CD4-positive, alpha-beta T cell (primary cell): ENCODE measurements around the gene PCP4. TPM values are rescaled to one million over a fixed set of nuclear protein-coding genes. Genes with fewer than 3 reads are reported as not detected.

Source experiments
- ATAC-seq: fragments of 200-7000 bp; cut with Tn5 transposase; one replicate; pipeline ENCODE4 v1.10.0; 2022; ENCODE audit warnings: mild to moderate bottlenecking; ENCODE audit not compliant: poor library complexity
- CTCF ChIA-PET: fragments of 350-600 bp; sonication (Branson Sonifier 250); formaldehyde crosslinking; loops from one replicate; lab custom pipeline; 2021; ENCODE audit warnings: antibody characterized with exemption, inconsistent platforms; lab: Charles Lee
- POLR2A ChIA-PET: fragments of 350-600 bp; sonication (Branson Sonifier 250); formaldehyde crosslinking; loops from one replicate; lab custom pipeline; 2021; ENCODE audit warnings: antibody characterized with exemption, inconsistent platforms; lab: Charles Lee
- DNase-seq, 14 experiments: peaks; one replicate each; pipeline ENCODE4 v3.0.0-alpha.2; 2013 to 2020; ENCODE audit warnings: mixed read lengths in 2 of 14
- H3K27ac ChIP-seq, 2 donors: one replicate each; pipeline versions ENCODE4 v1.5.1 to v1.7.0; 2013; ENCODE audit warnings: low read length in 2 of 2, low read depth in 1 of 2, mild to moderate bottlenecking in 1 of 2
- H3K27me3 ChIP-seq, 2 experiments: 1 replicate in 1 of 2; 2 replicates in 1 of 2; pipeline versions ENCODE4 v1.6.1 to v1.7.0; 2013; ENCODE audit warnings: low read length in 2 of 2, control low read depth in 1 of 2, mild to moderate bottlenecking in 1 of 2, moderate library complexity in 1 of 2; ENCODE audit not compliant: insufficient read depth in 2 of 2, control insufficient read depth in 1 of 2
- H3K36me3 ChIP-seq: one replicate; pipeline ENCODE4 v1.6.1; 2013; ENCODE audit warnings: low read length, control low read depth; ENCODE audit not compliant: insufficient read depth
- H3K4me1 ChIP-seq: one replicate; pipeline ENCODE4 v1.6.1; 2013; ENCODE audit warnings: low read length, control low read depth; ENCODE audit not compliant: insufficient read depth
- H3K4me3 ChIP-seq: one replicate; pipeline ENCODE4 v1.5.1; 2013; ENCODE audit warnings: mild to moderate bottlenecking, low read length, moderate library complexity
- H3K9me3 ChIP-seq, 2 experiments: 1 replicate in 1 of 2; 2 replicates in 1 of 2; pipeline versions ENCODE4 v1.6.1 to v1.7.0; 2013; ENCODE audit warnings: low read length in 2 of 2, mild to moderate bottlenecking in 2 of 2, control low read depth in 1 of 2, moderate library complexity in 1 of 2; ENCODE audit not compliant: control insufficient read depth in 1 of 2, insufficient read depth in 1 of 2
- H3K27ac Mint-ChIP-seq: one replicate; pipeline ENCODE4 v1.8.0; 2020; ENCODE audit warnings: mixed read lengths
- H3K27me3 Mint-ChIP-seq: one replicate; pipeline ENCODE4 v1.8.0; 2021; ENCODE audit warnings: mixed read lengths
- H3K36me3 Mint-ChIP-seq: one replicate; pipeline ENCODE4 v1.8.0; 2021; ENCODE audit warnings: low read depth, mixed read lengths
- H3K4me1 Mint-ChIP-seq: one replicate; pipeline ENCODE4 v1.8.0; 2021; ENCODE audit warnings: low read depth, mixed read lengths
- H3K4me3 Mint-ChIP-seq: one replicate; pipeline ENCODE4 v1.8.0; 2020; ENCODE audit warnings: mild to moderate bottlenecking, mixed read lengths
- H3K9me3 Mint-ChIP-seq: one replicate; pipeline ENCODE4 v1.8.0; 2020; ENCODE audit warnings: mixed read lengths
- intact Hi-C, 2 experiments: fragments of 100-400 bp; cut with DNase I in 1 of 2; cut with micrococcal nuclease in 1 of 2; formaldehyde crosslinking; loops; one replicate each; pipeline versions ENCODE4 v1.15.1 to v1.9.0; 2023 to 2025; cut with DNase I, micrococcal nuclease
- polyA plus RNA-seq, 2 donors: library from polyadenylated mRNA; unstranded; fragments of 120-200 nt; gene quantifications; one replicate each; pipeline ENCODE4 v1.2.1, GENCODE V29; 2013
- total RNA-seq, 174 experiments: library from RNA in 2 of 174; stranded (reverse) in 2 of 174; gene quantifications; one replicate each; pipeline ENCODE4 v1.2.3 and lab custom pipeline; 2021 to 2026
- TF ChIP-seq, protein P1 (sequence below): fragments of 200-600 bp; IDR thresholded peaks from one replicate; pipeline ENCODE4 v1.8.0; 2022; ENCODE audit warnings: antibody characterized with exemption, mild to moderate bottlenecking

Gene PCP4
- not detected for total RNA-seq
- not detected for polyA plus RNA-seq (2013, experiment 1 of 2)
- not detected for polyA plus RNA-seq (2013, experiment 2 of 2)
- total RNA-seq (lab: John Stamatoyannopoulos, UW): 0 to 0.11 (median 0) reads per million in 172 experiments

DNA sequence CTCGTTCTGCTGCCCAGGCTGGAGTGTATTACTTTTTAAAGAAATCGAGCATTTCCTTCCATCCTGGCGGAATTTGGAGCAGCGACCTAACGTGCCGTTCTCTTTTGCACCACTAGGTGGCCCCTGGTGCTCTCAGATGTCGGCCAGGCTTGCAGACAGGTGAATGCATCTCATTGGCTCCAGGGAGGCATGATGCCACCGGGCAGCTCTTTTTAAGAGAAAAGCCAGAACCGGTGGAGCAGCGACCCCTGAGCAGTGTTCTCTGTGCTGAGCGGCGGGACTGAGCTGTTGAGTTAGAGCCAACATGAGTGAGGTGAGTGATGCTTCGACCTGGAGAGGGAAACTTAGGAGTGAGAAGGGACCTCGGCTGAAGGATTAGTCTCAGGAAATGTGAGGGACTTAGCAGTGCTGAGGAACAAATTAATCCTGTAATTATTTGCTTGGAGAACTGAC, at the start of gene PCP4:
Gene PCP4 (plus strand): TSS at position 241 of the 453 bp plus-strand sequence. CDS start 64 bp downstream, at position 305.
- ATAC-seq: no peak
- peaks cover 0 to 4% of the 10 kb centered on the region in 2 experiments for H3K27me3 ChIP-seq
- ChIA-PET POLR2A (no interaction called here), CTCF (no interaction called here)
- Mint-ChIP-seq H3K9me3 (no peaks in the 10 kb centered on the region), H3K4me1 (peaks cover 5% of the 10 kb centered on the region), H3K4me3 (no peak within 1 kb of the TSS), H3K36me3 (no peaks in the 10 kb centered on the region), H3K27me3 (peaks cover 31% of the 10 kb centered on the region), H3K27ac (no peak within 1 kb of the TSS)
- intact Hi-C loops: no loop called here
- H3K27ac ChIP-seq: no peak within 1 kb of the TSS
- TF ChIP-seq, protein P1, sequence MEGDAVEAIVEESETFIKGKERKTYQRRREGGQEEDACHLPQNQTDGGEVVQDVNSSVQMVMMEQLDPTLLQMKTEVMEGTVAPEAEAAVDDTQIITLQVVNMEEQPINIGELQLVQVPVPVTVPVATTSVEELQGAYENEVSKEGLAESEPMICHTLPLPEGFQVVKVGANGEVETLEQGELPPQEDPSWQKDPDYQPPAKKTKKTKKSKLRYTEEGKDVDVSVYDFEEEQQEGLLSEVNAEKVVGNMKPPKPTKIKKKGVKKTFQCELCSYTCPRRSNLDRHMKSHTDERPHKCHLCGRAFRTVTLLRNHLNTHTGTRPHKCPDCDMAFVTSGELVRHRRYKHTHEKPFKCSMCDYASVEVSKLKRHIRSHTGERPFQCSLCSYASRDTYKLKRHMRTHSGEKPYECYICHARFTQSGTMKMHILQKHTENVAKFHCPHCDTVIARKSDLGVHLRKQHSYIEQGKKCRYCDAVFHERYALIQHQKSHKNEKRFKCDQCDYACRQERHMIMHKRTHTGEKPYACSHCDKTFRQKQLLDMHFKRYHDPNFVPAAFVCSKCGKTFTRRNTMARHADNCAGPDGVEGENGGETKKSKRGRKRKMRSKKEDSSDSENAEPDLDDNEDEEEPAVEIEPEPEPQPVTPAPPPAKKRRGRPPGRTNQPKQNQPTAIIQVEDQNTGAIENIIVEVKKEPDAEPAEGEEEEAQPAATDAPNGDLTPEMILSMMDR: peak; percentile 64
- no peak within 1 kb of the TSS for H3K4me3 ChIP-seq
- H3K9me3 ChIP-seq: peaks cover 0 to 14% of the 10 kb centered on the region in 2 experiments
- no peaks in the 10 kb centered on the region for H3K4me1 ChIP-seq
- DNase-seq: peak in 4 of 14 experiments; percentile 1 to 25 (median 18)
- H3K36me3 ChIP-seq: no peaks in the 10 kb centered on the region

DNA sequence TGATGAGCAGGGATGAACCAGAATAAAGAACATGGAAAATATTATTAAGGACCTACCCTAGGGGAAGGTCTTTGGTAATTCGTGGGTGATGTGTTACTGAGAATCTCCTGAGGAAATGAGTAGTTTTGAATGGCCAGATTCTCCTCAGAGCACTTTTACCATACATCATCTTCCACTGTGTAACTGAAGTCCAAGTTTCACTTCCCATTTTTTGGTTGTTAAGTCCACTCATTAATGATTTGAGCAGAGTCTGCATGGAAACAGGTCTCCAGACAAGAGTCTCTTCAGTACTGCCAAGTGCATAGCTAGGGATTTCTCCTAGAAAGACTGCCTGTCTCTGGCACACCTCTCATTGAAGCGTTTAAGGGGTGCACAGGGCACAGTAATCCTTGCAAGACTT, 48.7 kb upstream of the PCP4 start:
- ChIA-PET POLR2A (no interaction called here), CTCF (no interaction called here)
- no peak overlapping the region for H3K4me3 Mint-ChIP-seq
- intact Hi-C loops: no loop called here
- H3K9me3 ChIP-seq: no peaks in the 10 kb centered on the region
- ATAC-seq: no peak
- H3K27me3 ChIP-seq: no peaks in the 10 kb centered on the region
- no peaks in the 10 kb centered on the region for H3K36me3 Mint-ChIP-seq
- peaks cover 2% of the 10 kb centered on the region for H3K9me3 Mint-ChIP-seq
- no peak overlapping the region for H3K4me3 ChIP-seq
- TF ChIP-seq, protein P1: no peak
- no peaks in the 10 kb centered on the region for H3K36me3 ChIP-seq
- H3K4me1 ChIP-seq: no peaks in the 10 kb centered on the region
- DNase-seq: no peak
- H3K4me1 Mint-ChIP-seq: no peaks in the 10 kb centered on the region
- H3K27ac Mint-ChIP-seq: no peak overlapping the region
- no peak overlapping the region for H3K27ac ChIP-seq
- H3K27me3 Mint-ChIP-seq: no peaks in the 10 kb centered on the region

DNA sequence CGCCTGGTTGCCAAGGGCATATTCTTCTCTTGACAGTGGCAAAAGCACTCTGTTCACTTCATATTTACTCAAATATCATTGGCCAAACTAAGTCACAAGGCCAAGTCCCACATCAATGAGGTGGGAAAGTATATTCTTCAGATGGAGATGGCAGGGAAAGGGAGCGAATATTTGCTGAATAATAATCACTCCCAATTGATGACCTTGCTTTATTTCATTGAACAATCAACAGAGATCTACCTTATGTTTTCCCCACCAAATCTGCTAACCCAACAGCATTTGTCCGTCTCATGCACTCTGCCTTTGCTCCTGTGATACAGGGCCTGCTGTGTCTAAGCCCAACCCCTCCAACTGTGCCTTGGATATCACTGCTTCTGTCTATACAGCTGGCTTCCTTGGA, 45.2 kb upstream of the PCP4 start:
- no peak overlapping the region for H3K4me3 Mint-ChIP-seq
- DNase-seq: no peak
- no peaks in the 10 kb centered on the region for H3K9me3 ChIP-seq
- ChIA-PET CTCF (no interaction called here), POLR2A (no interaction called here)
- TF ChIP-seq, protein P1: no peak
- H3K9me3 Mint-ChIP-seq: peaks cover 5% of the 10 kb centered on the region
- no peaks in the 10 kb centered on the region for H3K36me3 ChIP-seq
- intact Hi-C loops: no loop called here
- no peaks in the 10 kb centered on the region for H3K4me1 ChIP-seq
- no peaks in the 10 kb centered on the region for H3K27me3 ChIP-seq
- H3K27ac Mint-ChIP-seq: no peak overlapping the region
- H3K4me3 ChIP-seq: no peak overlapping the region
- H3K36me3 Mint-ChIP-seq: no peaks in the 10 kb centered on the region
- no peak overlapping the region for H3K27ac ChIP-seq
- no peaks in the 10 kb centered on the region for H3K27me3 Mint-ChIP-seq
- no peak for ATAC-seq
- no peaks in the 10 kb centered on the region for H3K4me1 Mint-ChIP-seq
